ENCODE results near the gene CTSA.
"Not testable (repeated sequence)": the region's sequence is repeated elsewhere in the genome, so short reads cannot be mapped to it uniquely, and the experiment has no call there.

Gene CTSA

DNA sequence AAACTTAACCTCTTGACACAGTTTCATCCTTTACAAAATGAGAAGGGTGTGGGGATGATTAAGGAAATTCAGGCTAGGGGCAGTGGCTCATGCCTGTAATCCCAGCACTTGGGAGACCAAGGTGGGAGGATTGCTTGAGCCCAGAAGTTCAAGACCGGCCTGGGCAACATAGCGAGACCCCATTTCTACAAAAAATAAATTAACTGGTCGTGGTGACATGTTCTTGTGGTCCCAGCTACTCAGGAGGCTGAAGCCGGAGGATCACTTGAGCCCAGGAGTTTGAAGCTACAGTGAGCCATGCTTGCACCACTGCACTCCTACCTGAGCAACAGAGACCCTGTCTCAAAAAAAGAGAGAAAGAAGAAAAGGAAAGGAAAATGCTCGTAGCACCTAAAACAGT lies 24.7 kb upstream of the CTSA start:
- no peak for DNase-seq (ENCODE audit: low read depth in 1 of 2, low spot score in 1 of 2)

DNA sequence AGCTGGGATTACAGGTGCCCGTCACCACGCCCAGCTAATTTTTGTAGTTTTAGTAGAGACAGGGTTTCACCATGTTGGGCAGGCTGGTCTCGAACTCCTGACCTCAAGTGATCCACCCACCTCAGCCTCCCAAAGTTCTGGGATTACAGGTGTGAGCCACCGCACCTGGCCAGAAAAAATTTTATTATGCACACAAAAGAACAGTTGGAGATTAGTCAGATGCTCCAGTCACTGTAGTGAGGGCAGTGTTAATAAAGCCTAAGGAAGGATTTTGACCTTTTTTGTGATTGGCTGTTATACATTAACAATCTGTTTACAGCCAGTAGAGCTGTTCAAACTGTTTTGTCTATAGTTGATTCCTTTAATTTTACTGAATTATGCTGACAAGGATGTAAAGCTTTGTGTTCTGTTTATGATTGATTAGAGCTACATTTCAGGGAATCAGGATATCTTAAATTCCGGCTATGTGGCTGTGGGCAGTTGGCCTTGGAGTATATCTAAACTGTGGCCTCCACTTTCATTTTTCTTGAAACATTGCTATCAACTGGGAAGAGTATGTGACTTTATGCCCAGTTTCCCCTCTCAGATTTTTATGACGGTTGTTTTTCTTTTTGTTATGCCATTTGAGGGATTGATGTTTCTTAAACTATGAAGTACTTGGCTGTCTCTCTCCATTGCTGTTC lies 23.9 kb upstream of the CTSA start:
- DNase-seq (ENCODE audit: low read depth in 1 of 2, low spot score in 1 of 2): no peak

DNA sequence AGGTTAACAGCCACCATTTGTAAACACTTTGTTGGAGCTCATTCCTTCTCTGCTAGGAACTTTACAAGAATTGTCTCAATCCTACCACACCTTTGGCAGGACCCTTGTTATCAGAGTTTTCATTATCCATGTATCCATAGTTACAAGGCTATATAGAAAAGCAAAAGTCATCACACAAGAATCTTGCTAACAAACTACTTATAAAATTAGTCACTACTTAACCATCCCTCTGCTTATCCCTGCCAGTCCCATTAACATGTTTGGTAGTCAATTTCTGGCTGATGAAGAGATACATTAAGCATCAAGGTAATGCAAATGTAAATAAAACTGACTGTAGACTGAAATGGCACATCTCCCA lies 23.3 kb upstream of the CTSA start:
- no peak for DNase-seq (ENCODE audit: low read depth in 1 of 2, low spot score in 1 of 2)

DNA sequence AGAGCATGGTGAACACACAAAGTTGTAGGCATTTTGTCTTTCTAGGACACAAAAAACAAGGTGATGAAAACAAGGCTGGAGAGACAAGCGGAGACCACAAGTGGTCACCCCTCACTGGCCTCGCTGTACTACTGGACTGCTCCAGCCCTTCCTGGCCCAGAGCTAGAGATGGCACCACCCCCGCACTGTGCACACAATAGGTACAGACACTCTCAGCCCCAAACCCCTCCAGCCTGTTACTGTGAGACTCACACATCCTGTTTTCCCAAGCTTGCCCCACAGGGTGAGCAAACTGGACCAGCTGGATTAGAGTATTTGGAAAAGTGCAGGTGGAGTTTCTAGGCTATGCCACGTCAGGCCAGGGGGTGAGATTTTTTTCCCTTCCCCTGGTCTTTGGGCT lies 18.5 kb upstream of the CTSA start:
- no peak for DNase-seq (ENCODE audit: low read depth in 1 of 2, low spot score in 1 of 2)

DNA sequence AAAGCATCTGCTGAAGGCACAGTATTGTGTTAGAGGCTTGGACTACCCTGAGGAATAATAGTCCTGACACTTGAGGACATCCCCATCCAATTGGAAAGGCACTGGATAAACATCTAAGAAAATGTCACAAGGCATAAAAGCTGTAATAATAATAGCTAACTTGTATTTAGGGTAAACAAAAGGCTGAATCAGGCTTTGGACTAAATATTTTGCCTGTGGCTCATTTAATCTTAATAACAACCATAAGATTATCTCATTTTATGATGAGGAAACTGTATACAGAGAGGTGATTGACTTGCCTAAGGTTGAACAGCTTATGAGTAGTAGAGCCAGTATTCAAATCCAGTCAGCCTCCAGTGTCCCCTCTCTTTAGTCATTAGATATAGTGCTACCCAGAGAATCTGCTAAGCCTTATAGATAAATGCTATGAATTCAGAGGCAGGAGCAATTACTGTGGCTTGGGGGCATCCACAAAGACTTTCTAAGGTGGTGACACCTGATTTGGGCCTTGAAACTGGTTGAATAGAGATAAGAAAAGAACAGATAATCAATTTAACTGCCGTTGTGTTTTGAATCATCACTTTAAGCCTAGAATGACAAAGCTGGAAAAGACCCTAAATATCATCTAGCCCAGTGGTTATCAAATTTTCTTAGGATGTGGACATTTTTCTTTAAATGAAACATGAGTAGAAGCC lies 17.6 kb upstream of the CTSA start:
- DNase-seq (ENCODE audit: low read depth in 1 of 2, low spot score in 1 of 2): no peak

DNA sequence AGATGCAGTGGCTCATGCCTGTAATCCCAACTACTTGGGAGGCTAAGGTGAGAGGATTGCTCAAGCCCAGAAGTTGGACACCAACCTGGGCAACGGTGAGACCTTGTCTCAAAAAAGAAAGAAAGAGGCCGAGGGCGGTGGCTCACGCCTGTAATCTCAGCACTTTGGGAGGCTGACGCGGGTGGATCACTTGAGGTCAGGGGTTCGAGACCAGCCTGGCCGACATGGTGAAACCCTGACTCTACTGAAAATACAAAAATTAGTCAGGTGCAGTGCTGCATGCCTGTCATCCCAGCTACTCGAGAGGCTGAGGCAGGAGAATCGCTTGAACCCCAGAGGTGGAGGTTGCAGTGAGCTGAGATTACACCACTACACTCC lies 17.0 kb upstream of the CTSA start:
- not testable (repeated sequence) for DNase-seq (ENCODE audit: low read depth in 1 of 2, low spot score in 1 of 2)

DNA sequence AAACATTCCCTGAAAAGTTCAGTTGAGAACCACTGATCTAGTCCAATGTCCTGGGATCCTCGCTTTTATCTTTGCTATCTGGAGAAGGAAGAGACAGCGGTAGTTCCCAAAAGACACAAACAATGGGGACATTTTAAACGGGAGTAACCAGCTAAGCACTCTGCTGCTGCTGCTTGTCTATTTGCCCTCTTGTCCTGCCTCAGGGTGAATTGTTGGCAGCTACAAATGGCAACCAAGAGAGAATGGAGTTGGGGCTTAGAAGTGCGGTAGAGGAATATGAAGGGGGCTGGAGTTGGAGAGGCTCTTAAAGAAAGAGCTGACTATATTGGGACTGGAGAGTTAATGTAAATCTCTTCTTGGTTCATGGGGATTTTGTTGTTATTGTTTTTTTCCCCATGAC lies 16.6 kb upstream of the CTSA start:
- DNase-seq (ENCODE audit: low read depth in 1 of 2, low spot score in 1 of 2): no peak

DNA sequence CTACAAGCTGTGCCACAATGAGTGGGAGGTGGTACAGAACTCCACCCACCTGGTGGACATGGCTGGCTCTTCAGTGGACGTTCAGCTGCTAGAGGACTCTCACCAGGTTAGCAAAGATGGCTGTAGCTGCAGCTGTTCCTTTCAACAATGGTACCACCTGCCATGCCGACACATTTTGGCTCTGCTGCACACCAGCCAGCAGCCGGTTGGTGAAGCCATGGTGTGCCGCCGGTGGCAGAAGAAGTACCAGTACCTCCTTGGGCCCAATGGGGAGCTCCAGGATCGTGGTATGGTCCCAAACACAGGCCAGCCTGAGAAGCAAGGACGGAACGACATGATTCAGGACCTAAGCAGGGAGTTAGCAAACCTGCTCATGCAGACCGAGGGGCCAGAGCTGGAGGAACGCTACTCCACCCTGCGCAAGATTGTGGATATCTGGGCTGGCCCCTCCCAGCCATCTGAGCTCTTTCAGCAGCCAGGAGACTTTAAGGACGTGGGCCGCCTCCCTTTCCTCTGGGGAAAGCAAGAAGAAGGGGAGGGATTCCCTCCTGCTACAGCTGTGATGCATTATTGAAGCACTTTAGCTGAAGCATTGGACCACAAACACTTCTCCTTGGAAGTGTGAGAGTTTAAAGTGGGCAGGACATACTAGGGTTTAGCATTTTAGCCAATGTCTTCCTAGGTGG lies 12.9 kb upstream of the CTSA start:
- DNase-seq (ENCODE audit: low read depth in 1 of 2, low spot score in 1 of 2): no peak

DNA sequence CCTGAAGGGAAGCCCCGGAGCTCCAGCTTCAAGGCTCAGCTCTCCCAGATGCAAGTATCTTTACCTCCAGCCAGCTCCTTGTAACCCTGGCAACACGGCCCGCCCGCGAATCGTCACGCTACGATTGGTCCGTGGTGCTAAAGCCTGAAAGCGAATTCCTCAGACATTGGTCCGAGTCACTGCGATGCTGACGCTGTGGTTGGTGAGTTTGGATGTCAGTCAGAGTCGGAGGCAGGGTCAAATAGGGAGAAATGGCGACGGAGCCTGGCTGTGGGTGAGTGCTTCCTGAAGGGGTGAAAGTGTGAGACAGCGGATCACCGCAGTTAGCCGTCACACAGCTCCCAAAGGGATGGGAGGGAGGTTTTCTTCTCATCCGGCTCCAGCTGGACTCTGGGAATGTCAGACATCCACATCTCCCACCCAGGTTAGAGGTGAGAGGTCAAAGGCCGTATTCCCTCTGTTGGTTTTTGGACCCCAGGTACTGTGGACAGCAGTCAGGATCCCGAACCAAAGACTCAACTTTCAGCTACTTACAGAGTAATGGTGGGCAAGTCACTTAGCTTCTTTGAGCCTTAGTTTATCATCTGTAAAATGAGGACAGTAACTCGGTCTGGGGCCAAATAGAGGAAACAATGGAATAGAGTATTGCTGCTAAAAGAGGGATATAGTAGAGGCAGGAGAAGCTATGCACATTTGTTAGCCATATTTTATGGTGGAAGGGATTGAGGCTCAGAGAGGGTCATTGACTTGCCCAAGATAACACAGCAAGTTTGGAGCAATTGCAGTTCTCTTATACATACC lies 9.9 kb upstream of the CTSA start, which contains the start of gene ZSWIM1:
TSS of gene ZSWIM1 (plus strand) at position 240 of the 801 bp plus-strand sequence. CDS start 1,366 bp downstream, outside the sequence.
- DNase-seq (ENCODE audit: low read depth in 1 of 2, low spot score in 1 of 2): peak; percentile 94 to 98

DNA sequence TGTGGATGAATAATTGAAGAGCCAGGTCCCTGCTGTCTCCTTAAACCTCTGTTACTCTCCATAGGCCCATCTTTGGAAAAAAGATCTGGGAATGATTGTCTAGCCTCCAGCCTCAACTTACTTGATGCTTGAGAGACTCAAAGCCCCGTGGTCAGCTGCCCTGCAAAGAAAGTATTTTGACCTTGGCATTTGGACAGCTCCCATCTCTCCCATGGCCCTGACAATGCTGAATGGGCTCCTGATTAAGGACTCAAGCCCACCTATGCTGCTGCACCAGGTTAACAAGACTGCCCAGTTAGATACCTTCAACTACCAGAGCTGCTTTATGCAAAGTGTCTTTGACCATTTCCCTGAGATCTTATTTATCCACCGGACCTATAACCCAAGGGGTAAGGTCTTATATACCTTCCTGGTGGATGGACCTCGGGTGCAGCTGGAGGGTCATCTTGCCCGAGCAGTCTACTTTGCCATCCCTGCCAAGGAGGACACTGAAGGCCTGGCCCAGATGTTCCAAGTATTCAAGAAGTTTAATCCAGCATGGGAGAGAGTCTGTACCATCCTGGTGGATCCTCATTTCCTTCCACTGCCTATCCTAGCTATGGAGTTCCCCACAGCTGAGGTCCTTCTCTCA lies 8.6 kb upstream of the CTSA start:
- no peak for DNase-seq (ENCODE audit: low read depth in 1 of 2, low spot score in 1 of 2)

DNA sequence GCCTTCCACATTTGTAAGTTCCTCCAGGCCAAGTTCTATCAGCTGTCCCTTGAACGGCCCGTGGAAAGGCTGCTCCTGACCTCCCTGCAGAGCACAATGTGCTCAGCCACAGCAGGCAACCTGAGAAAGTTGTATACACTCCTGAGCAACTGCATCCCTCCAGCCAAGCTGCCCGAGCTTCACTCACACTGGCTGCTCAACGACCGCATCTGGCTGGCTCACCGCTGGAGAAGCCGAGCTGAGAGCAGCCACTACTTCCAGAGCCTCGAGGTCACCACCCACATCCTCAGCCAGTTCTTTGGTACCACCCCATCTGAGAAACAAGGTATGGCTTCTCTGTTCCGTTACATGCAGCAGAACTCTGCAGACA lies 8.1 kb upstream of the CTSA start:
- no peak for DNase-seq (ENCODE audit: low read depth in 1 of 2, low spot score in 1 of 2)

DNA sequence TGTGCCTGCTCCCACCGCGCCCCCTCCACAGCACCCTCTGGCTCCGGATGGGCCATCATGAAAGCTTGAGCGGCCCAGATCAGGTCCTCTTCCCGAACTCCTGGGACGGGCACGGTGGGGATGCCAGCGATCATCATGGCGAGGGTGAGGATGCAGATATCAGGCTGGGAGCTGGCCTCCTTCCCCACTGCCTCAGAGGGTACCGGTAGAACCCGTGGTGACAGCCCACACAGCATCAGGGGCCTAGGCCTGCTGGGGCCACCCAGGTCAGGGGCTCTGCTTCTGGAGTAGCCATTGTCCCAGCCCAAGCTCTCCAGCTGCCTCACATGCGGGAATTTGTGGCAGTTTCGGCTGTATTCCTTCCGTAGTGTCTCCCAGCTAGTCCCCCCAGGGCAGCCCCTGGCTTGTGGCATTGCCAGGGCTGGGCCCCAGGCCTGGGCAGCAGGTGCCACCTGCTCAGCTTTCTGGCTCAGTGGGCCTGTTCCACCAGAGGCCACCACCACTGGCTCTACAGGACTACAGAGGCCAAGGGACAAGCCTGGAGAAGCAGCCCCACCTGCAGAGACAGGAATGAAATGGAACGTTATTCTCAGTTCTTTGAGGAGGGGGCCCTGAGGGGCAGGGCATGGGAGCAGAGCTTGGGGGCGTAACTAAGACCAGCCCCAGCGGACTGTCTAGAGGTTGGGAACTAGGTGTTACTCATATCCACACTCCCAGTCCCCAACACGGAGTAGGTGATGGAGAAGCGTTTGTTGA lies 4.4 kb upstream of the CTSA start:
- no peak for DNase-seq (ENCODE audit: low read depth in 1 of 2, low spot score in 1 of 2)

DNA sequence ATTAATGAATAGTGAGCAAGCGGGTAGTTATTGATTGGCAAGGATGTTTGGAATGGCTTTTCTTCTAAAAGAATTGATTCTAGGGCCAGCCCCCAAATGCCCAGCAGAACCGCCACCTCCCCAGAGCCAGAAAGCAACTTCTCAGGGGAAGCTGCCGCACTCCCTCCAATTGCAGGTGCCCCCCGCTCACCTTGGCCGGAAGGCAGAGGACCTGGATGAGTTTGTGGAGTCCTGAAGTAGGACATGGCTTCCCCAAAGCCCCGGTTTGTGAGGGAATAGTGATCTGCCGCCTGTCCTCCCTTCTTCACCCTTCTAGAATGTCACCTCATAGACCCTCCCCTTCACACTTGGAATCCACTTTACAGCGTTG lies 3.8 kb upstream of the CTSA start, which contains the start of gene SPATA25:
TSS of gene SPATA25 (minus strand) at position 277 of the 370 bp plus-strand sequence. CDS start at position 245, 32 bp downstream.
- DNase-seq (ENCODE audit: low read depth in 1 of 2, low spot score in 1 of 2): no peak

DNA sequence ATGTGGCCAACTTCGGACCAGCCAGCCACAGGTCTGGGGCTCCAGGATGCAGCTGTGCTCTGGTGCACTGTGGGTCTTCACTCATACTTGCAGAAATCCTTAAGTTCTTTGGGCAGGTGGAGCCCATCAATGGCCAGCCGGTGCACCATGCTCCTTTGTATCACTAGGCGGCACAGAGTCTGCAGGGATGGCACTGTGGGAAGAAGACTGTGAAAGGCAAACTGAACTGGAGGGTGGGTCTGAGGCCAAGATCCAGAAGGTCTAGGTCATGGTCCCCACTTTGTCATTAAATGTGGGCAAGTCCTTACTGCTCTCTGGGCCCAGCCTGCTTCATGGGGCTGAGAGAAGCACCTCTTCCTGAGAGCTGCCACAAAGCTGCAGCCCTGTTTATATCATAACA lies 2.5 kb upstream of the CTSA start:
- DNase-seq (ENCODE audit: low read depth in 1 of 2, low spot score in 1 of 2): no peak

DNA sequence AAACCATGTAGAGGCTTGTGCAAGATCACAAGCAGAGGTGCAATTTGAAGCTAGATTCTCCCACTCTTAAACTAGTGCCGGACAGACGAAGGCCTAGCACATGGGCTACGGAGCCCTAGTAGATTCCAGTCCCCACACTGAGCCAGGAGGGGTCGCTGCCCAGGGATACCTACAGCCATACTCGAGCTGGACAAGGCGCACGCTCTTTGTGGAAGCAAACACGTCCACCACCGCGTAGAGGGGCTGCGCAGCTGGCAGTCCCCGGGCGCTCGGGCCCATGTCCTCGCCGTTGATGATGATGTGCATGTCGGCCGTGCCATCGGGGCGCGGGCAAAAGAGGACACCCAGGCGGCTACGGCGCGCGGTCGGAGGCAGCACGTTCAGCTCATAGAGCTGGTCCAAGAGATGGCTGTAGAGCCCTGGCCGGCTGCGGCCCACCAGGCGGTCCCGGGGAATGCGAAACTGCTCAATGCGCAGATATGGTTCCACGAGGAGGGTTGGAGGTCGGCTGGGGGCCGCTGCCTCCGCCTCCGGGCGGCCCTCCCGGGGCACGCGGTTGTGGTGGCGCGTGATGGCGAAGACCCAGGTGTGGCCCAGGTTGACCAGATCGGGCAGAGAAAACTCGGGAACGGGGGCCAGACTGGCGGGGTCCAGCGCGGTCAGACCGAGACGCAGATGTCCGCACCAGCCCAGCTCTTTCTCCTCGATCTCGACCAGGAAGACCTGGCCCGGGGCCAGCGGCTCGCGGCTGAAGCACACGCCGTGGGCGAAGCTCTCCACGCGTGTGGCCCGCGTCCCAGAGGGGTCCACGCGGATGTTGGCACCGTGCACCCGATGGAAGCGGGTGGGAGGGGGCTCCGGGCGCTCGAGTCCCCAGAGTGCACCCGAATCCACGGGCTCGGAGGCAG lies 804 bp upstream of the CTSA start:
- DNase-seq (ENCODE audit: low read depth in 1 of 2, low spot score in 1 of 2): no peak

DNA sequence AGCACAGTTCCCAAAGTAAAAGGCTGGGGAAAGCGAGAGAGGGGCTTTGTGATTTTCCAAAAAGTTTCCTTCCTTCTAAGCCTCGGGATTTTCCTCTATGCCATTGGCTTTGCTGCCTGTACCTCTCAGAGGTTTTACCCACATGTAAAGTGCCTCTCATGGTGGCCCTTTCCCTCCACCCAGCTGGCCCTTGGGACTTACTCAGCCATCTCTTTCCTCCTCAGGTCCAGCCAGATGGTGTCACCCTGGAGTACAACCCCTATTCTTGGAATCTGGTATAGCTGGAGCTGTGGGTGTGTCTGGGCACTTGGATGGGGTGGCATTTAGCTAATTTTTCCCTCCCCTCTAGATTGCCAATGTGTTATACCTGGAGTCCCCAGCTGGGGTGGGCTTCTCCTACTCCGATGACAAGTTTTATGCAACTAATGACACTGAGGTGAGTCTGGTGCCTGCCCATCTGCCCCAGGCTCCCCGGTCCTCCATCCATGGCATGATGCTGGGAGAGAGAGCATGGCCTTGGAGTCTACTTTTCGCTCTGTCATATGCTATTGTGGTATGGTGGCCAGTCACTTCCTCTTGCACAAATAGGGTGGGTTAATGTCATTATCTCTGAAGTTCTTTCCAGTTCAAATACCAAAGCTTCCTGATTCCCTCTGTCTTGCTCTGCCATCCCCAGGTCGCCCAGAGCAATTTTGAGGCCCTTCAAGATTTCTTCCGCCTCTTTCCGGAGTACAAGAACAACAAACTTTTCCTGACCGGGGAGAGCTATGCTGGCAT lies 1.1 kb downstream of the CTSA start:
- no peak for DNase-seq (ENCODE audit: low read depth in 1 of 2, low spot score in 1 of 2)

DNA sequence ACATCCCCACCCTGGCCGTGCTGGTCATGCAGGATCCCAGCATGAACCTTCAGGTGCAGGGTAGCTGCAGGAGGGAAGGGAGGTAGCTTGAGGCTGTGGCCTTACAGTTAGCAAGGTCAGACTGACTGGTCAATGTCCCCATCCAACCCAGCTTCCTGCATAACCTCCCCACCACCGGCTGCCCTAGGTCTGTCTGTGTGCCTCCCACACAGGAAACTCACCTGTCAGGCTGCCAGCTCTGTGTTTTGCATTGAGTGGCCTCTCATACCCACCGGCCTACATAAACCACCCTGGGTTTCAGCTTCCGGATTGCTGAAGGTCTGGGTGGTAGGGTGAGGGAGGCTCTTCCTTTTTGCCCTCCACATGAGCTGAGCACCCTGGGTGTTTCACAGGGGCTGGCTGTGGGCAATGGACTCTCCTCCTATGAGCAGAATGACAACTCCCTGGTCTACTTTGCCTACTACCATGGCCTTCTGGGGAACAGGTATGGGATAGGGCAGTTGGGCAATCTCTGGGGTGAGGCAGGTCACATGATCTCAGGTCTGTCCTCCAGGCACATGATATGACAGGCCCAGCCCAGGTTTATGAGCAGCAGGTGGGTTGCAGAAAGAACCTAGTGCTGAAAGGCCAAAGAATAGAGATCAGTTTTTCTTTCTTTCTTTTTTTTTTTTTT lies 1.8 kb downstream of the CTSA start:
- DNase-seq (ENCODE audit: low read depth in 1 of 2, low spot score in 1 of 2): no peak

DNA sequence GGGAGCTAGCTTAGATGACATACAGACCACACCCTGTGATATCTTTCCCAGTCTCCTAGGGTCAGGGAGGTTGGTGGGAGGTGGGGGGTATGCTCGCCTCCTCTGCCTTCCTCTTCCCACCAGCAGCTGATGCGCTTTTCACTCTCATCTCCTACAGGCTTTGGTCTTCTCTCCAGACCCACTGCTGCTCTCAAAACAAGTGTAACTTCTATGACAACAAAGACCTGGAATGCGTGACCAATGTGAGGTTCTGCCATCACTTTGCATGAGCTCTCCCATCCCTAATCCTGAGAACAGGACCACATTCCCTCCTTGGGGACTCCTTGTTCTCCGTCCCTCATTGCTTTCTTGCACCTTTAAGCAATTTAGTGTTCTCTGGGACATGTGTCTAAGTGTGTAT lies 2.7 kb downstream of the CTSA start:
- no peak for DNase-seq (ENCODE audit: low read depth in 1 of 2, low spot score in 1 of 2)
